DOHH2 (cell line): ENCODE data around the gene SLC7A11.
"Not testable (repeated sequence)": the region's sequence is repeated elsewhere in the genome, so short reads cannot be mapped to it uniquely, and the experiment has no call there.

ENCODE experiments used
- EZH2phosphoT487 ChIP-seq: fragments of 200-600 bp; sonication (generic); IDR thresholded peaks from 2 replicates; pipeline ENCODE4 v1.6.1; 2017; ENCODE audit warnings: borderline replicate concordance, mild to moderate bottlenecking, antibody characterized with exemption, low read length, moderate library complexity, mixed read lengths
- TF ChIP-seq, protein P1 (sequence below): fragments of 200-600 bp; sonication (generic); IDR thresholded peaks from one replicate; pipeline ENCODE4 v1.5.1; 2014; ENCODE audit warnings: antibody characterized with exemption, mild to moderate bottlenecking, low read depth, low read length; ENCODE audit not compliant: poor library complexity, severe bottlenecking

DNA sequence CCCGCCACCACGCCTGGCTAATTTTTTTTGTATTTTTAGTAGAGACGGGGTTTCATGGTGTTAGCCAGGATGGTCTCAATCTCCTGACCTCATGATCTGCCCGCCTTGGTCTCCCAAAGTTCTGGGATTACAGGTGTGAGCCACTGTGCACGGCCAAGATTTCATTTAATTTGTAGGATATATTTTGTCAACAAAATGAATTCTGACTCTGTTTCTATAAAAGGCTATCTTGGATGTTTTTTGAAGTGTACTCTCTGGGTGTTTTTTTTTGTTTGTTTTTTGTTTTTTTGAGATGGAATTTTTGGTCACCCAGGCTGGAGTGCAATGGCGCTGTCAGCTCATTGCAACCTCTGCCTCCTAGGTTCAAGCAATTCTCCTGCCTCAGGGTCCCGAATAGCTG, 5.0 kb downstream of the SLC7A11 start:
- TF ChIP-seq, protein P1, sequence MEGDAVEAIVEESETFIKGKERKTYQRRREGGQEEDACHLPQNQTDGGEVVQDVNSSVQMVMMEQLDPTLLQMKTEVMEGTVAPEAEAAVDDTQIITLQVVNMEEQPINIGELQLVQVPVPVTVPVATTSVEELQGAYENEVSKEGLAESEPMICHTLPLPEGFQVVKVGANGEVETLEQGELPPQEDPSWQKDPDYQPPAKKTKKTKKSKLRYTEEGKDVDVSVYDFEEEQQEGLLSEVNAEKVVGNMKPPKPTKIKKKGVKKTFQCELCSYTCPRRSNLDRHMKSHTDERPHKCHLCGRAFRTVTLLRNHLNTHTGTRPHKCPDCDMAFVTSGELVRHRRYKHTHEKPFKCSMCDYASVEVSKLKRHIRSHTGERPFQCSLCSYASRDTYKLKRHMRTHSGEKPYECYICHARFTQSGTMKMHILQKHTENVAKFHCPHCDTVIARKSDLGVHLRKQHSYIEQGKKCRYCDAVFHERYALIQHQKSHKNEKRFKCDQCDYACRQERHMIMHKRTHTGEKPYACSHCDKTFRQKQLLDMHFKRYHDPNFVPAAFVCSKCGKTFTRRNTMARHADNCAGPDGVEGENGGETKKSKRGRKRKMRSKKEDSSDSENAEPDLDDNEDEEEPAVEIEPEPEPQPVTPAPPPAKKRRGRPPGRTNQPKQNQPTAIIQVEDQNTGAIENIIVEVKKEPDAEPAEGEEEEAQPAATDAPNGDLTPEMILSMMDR: not testable (repeated sequence)
- TF ChIP-seq EZH2phosphoT487: not testable (repeated sequence)
